HepG2 (cell line): Measurements from ENCODE around the gene HYOU1. TPM values are rescaled to one million over a fixed set of nuclear protein-coding genes. Genes with fewer than 3 reads are reported as not detected.

Experiments used
- ATAC-seq: fragments of 200-7000 bp; cut with Tn5 transposase; 3 replicates; pipeline ENCODE4 v1.9.1; 2020; ENCODE audit warnings: mild to moderate bottlenecking, moderate library complexity
- BruUV-seq: library from RNA; stranded (reverse); fragments of 400-500 nt; replicated peaks from 2 replicates; lab custom pipeline; 2021; lab: Mats Ljungman, UMichigan
- CTCF ChIA-PET: fragments of 300-600 bp; formaldehyde crosslinking; extraction: SDS; loops from one replicate; lab custom pipeline; 2021; ENCODE audit warnings: low total read pairs, inconsistent platforms, low intra/inter-chr PET ratio; lab: Yijun Ruan, JAX
- POLR2A ChIA-PET: fragments of 350-600 bp; sonication (Branson Sonifier 250); formaldehyde crosslinking; loops from one replicate; lab custom pipeline; 2020; ENCODE audit warnings: antibody characterized with exemption, inconsistent platforms; lab: Yijun Ruan, JAX
- DNase-seq: peaks from one replicate; pipeline ENCODE4 v3.0.0-alpha.2; 2015; ENCODE audit warnings: low spot score
- FAIRE-seq: peaks from 3 replicates; lab custom pipeline; 2011; peaks lifted over from hg19 to GRCh38; lab: Jason Lieb, UNC
- H2AFZ ChIP-seq: one replicate; pipeline ENCODE4 v1.6.1; 2011; ENCODE audit warnings: low read length, inconsistent platforms
- H3K27ac ChIP-seq: fragments of 300-600 bp; 3 replicates; pipeline ENCODE4 v1.8.0; 2011; ENCODE audit warnings: mixed run types, mild to moderate bottlenecking, mixed read lengths, low read length, inconsistent platforms; ENCODE audit not compliant: insufficient read depth; ENCODE audit errors: extremely low read length
- H3K27me3 ChIP-seq, 2 experiments: fragments of 200-600 bp in 1 of 2; 2 replicates in 1 of 2; 3 replicates in 1 of 2; pipeline versions ENCODE4 v1.6.0 to v1.8.0; 2011; ENCODE audit warnings: low read length in 2 of 2, mild to moderate bottlenecking in 2 of 2, moderate library complexity in 2 of 2, inconsistent platforms in 1 of 2; ENCODE audit not compliant: insufficient read depth in 2 of 2, control insufficient read depth in 1 of 2
- H3K36me3 ChIP-seq, 2 experiments: fragments of 200-600 bp in 1 of 2; replicated peaks in 1 of 2; 2 replicates in 1 of 2; 3 replicates in 1 of 2; pipeline versions ENCODE4 v1.5.1 to v1.8.0; 2011; ENCODE audit warnings: low read length in 2 of 2, inconsistent platforms in 1 of 2; ENCODE audit not compliant: insufficient read depth in 2 of 2, control insufficient read depth in 1 of 2
- H3K4me1 ChIP-seq: 2 replicates; pipeline ENCODE4 v1.5.1; 2012; ENCODE audit warnings: low read length, inconsistent platforms; ENCODE audit not compliant: insufficient read depth
- H3K4me2 ChIP-seq: 2 replicates; pipeline ENCODE4 v1.6.0; 2011; ENCODE audit warnings: low read depth, low read length, inconsistent platforms
- H3K4me3 ChIP-seq, 3 experiments: fragments of 200-600 bp in 1 of 3; sonication (generic), shearing (Covaris generic) in 1 of 3; replicated peaks in 1 of 3; 2 replicates each; pipeline ENCODE4 v1.5.1; 2011 to 2016; ENCODE audit warnings: low read length in 3 of 3, inconsistent platforms in 2 of 3, low read depth in 2 of 3, mild to moderate bottlenecking in 2 of 3, control low read depth in 1 of 3, mixed read lengths in 1 of 3; ENCODE audit not compliant: insufficient read depth in 1 of 3
- H3K79me2 ChIP-seq: one replicate; pipeline ENCODE4 v1.6.1; 2011; ENCODE audit warnings: low read length, inconsistent platforms; ENCODE audit not compliant: insufficient read depth
- H3K9ac ChIP-seq: 2 replicates; pipeline ENCODE4 v1.6.0; 2011; ENCODE audit warnings: mild to moderate bottlenecking, low read depth, low read length, inconsistent platforms; ENCODE audit not compliant: insufficient read depth
- H3K9me3 ChIP-seq: 2 replicates; pipeline ENCODE4 v1.5.1; 2012; ENCODE audit warnings: mild to moderate bottlenecking, low read length
- H4K20me1 ChIP-seq: 2 replicates; pipeline ENCODE4 v1.6.0; 2011; ENCODE audit warnings: inconsistent platforms, mild to moderate bottlenecking, low read length, moderate library complexity; ENCODE audit not compliant: insufficient read depth
- CEBPB ChIP-seq: IDR thresholded peaks from 2 replicates; pipeline ENCODE4 v1.6.1; 2011; ENCODE audit warnings: low read depth, low read length, improper control_type of control experiment, borderline replicate concordance
- FLYWCH1 ChIP-seq: sonication (generic); formaldehyde crosslinking; IDR thresholded peaks from 2 replicates; pipeline ENCODE4 v1.8.1; 2023; ENCODE audit warnings: mild to moderate bottlenecking, missing genetic modification reagents
- GLMP ChIP-seq: sonication (generic); formaldehyde crosslinking; IDR thresholded peaks from 2 replicates; pipeline ENCODE4 v1.9.0; 2021; ENCODE audit warnings: missing genetic modification reagents, mild to moderate bottlenecking, borderline replicate concordance
- JUNB ChIP-seq: sonication (generic); formaldehyde crosslinking; IDR thresholded peaks from 2 replicates; pipeline ENCODE4 v1.8.0; 2022; ENCODE audit warnings: missing genetic modification reagents, mild to moderate bottlenecking, borderline replicate concordance
- MAFK ChIP-seq, 2 experiments: IDR thresholded peaks in 1 of 2; conservative IDR thresholded peaks in 1 of 2; 2 replicates each; pipeline ENCODE4 v1.6.1; 2011; ENCODE audit warnings: improper control_type of control experiment in 2 of 2, low read length in 2 of 2
- NFE2L2 ChIP-seq: fragments of 150-350 bp; IDR thresholded peaks from 2 replicates; pipeline ENCODE4 v1.6.1; 2014; ENCODE audit warnings: low read length
- NFIB ChIP-seq: sonication (generic); formaldehyde crosslinking; IDR thresholded peaks from 2 replicates; pipeline ENCODE4 v1.9.0; 2021; ENCODE audit warnings: missing genetic modification reagents, mild to moderate bottlenecking, borderline replicate concordance
- RBAK ChIP-seq: sonication (generic); formaldehyde crosslinking; IDR thresholded peaks from 2 replicates; pipeline ENCODE4 v1.5.1; 2020; ENCODE audit warnings: mild to moderate bottlenecking, missing genetic modification reagents
- RCOR2 ChIP-seq: IDR thresholded peaks from 2 replicates; pipeline ENCODE4 v1.6.1; 2016; ENCODE audit warnings: missing biosample characterization, missing genetic modification reagents
- SATB2 ChIP-seq: sonication (generic); formaldehyde crosslinking; IDR thresholded peaks from 2 replicates; pipeline ENCODE4 v1.5.0; 2020; ENCODE audit warnings: missing genetic modification reagents
- SMAD3 ChIP-seq: sonication (generic); formaldehyde crosslinking; IDR thresholded peaks from 2 replicates; pipeline ENCODE4 v1.4.0; 2020; ENCODE audit warnings: missing genetic modification reagents
- SMARCC2 ChIP-seq: fragments of 450-650 bp; IDR thresholded peaks from 2 replicates; pipeline ENCODE4 v1.6.1; 2017; ENCODE audit warnings: antibody characterized with exemption, mild to moderate bottlenecking
- TEAD3 ChIP-seq: optimal IDR thresholded peaks from 2 replicates; pipeline ENCODE3; 2016; ENCODE audit warnings: borderline replicate concordance
- ZFP90 ChIP-seq: sonication (generic); formaldehyde crosslinking; IDR thresholded peaks from 2 replicates; pipeline ENCODE4 v1.8.0; 2022; ENCODE audit warnings: missing genetic modification reagents, mild to moderate bottlenecking, inconsistent platforms, borderline replicate concordance
- ZNF672 ChIP-seq: sonication (generic); formaldehyde crosslinking; IDR thresholded peaks from 2 replicates; pipeline ENCODE4 v1.8.1; 2022; ENCODE audit warnings: missing genetic modification reagents
- ZNF839 ChIP-seq: sonication (generic); formaldehyde crosslinking; IDR thresholded peaks from 2 replicates; pipeline ENCODE4 v1.4.0; 2020; ENCODE audit warnings: missing genetic modification reagents, mild to moderate bottlenecking, borderline replicate concordance
- WGBS: methylation state at CpG from one replicate; pipeline ENCODE4 v1.1.6; 2017; ENCODE audit warnings: low lambda C conversion rate; 5-methylcytosine and 5-hydroxymethylcytosine counted together
- in situ Hi-C: cut with HindIII; loops from 2 replicates; pipeline ENCODE4 v1.10.0; 2017; ENCODE audit warnings: low pct_unique_long_range_greater_than_20kb; ENCODE audit not compliant: extremely low pct_ligation_motif_present
- intact Hi-C: fragments of 100-400 bp; cut with micrococcal nuclease; formaldehyde crosslinking; loops from one replicate; pipeline ENCODE4 v1.10.0; 2022; ENCODE audit not compliant: unreplicated experiment
- polyA plus RNA-seq, 8 experiments: library from polyadenylated mRNA; depleted of rRNA in 3 of 8; stranded (reverse) in 7 of 8; unstranded in 1 of 8; fragments of >200 nt; fragmentation: Illumina TruSeq in 4 of 8; extraction: Trizol in 4 of 8; gene quantifications; 2 replicates each; pipeline versions ENCODE4 v1.2.1 to v1.2.3, GENCODE V29; 2011 to 2016; ENCODE audit warnings: low read depth in 4 of 8, missing spikeins in 1 of 8, mixed read lengths in 1 of 8; ENCODE audit not compliant: insufficient read depth in 1 of 8
- total RNA-seq, 5 experiments: library from RNA; depleted of rRNA; stranded (reverse); fragments of >200 nt; fragmentation: Illumina TruSeq; extraction: Trizol; gene quantifications; 2 replicates each; pipeline ENCODE4 v1.2.3, GENCODE V29; 2016; ENCODE audit warnings: low read depth in 1 of 5
- TF ChIP-seq, protein P1 (sequence below): sonication (generic); formaldehyde crosslinking; IDR thresholded peaks from 2 replicates; pipeline ENCODE4 v1.4.0; 2020; ENCODE audit warnings: mild to moderate bottlenecking, low read depth, missing genetic modification reagents
- TF ChIP-seq, protein P2 (sequence below): sonication (generic); formaldehyde crosslinking; IDR thresholded peaks from 2 replicates; pipeline ENCODE4 v1.5.1; 2020; ENCODE audit warnings: missing genetic modification reagents, mild to moderate bottlenecking, borderline replicate concordance

The HYOU1 gene
- total and polyA plus RNA-seq, 2 of the 13 experiments (the other 11 are each of a cell fraction or from before 2014, with no cell fraction given): 127 to 155 TPM

GRCh38 chr11:119078675-119079420 is 21.8 kb upstream of the HYOU1 start:
- POLR2A ChIA-PET: interaction anchor here (2.4 kb wide), 1 partner anchor 12 kb away, joined by 9 read pairs; the partner anchor contains the start of gene VPS11
- Histone ChIP-seq H2AFZ (no peak overlapping the region), H3K36me3 (peaks cover 22 to 57% of the 10 kb centered on the region in 2 experiments), H3K27me3 (no peaks in the 10 kb centered on the region), H3K4me2 (no peak overlapping the region), H3K9me3 (no peaks in the 10 kb centered on the region), H3K27ac (no peak overlapping the region), H3K4me1 (no peaks in the 10 kb centered on the region), H3K79me2 (no peaks in the 10 kb centered on the region), H3K9ac (no peak overlapping the region), H4K20me1 (no peaks in the 10 kb centered on the region), H3K4me3 (no peak overlapping the region)
- in situ Hi-C loops (no loop called here), intact Hi-C loops (no loop called here)
- no peak for ATAC-seq
- CTCF ChIA-PET: no interaction called here
- WGBS: 98% methylated on average over 17 of the region's 19 CpGs
- no peak for FAIRE-seq
- no TSS peak for BruUV-seq
- DNase-seq: no peak
- TF ChIP-seq ZFP90 (no peak), ZNF672 (CRISPR knock-in tag) (no peak), JUNB (CRISPR knock-in tag) (no peak), RCOR2 (no peak), NFIB (no peak), CEBPB (no peak), SMARCC2 (no peak), MAFK (conservative IDR thresholded peaks at IDR 0.05 in 1 of 2, IDR thresholded peaks at IDR 0.05 in 1 of 2; ENCODE audit: low read length in 2 of 2) (no peak), SMAD3 (no peak), TEAD3 (no peak), ZNF839 (CRISPR knock-in tag) (no peak), FLYWCH1 (CRISPR knock-in tag) (no peak), GLMP (CRISPR knock-in tag) (no peak), SATB2 (CRISPR knock-in tag) (no peak), RBAK (CRISPR knock-in tag) (no peak), NFE2L2 (no peak)
- TF ChIP-seq, protein P1, sequence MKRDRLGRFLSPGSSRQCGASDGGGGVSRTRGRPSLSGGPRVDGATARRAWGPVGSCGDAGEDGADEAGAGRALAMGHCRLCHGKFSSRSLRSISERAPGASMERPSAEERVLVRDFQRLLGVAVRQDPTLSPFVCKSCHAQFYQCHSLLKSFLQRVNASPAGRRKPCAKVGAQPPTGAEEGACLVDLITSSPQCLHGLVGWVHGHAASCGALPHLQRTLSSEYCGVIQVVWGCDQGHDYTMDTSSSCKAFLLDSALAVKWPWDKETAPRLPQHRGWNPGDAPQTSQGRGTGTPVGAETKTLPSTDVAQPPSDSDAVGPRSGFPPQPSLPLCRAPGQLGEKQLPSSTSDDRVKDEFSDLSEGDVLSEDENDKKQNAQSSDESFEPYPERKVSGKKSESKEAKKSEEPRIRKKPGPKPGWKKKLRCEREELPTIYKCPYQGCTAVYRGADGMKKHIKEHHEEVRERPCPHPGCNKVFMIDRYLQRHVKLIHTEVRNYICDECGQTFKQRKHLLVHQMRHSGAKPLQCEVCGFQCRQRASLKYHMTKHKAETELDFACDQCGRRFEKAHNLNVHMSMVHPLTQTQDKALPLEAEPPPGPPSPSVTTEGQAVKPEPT: no peak
- TF ChIP-seq, protein P2, sequence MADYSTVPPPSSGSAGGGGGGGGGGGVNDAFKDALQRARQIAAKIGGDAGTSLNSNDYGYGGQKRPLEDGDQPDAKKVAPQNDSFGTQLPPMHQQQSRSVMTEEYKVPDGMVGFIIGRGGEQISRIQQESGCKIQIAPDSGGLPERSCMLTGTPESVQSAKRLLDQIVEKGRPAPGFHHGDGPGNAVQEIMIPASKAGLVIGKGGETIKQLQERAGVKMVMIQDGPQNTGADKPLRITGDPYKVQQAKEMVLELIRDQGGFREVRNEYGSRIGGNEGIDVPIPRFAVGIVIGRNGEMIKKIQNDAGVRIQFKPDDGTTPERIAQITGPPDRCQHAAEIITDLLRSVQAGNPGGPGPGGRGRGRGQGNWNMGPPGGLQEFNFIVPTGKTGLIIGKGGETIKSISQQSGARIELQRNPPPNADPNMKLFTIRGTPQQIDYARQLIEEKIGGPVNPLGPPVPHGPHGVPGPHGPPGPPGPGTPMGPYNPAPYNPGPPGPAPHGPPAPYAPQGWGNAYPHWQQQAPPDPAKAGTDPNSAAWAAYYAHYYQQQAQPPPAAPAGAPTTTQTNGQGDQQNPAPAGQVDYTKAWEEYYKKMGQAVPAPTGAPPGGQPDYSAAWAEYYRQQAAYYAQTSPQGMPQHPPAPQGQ (CRISPR knock-in tag): no peak
